Measurements from ENCODE around the gene PLEKHM3. TPM values are rescaled to one million over a fixed set of nuclear protein-coding genes. Genes with fewer than 3 reads are reported as not detected.
A peak's percentile ranks its signal among the peaks of the same experiment; 100 is the strongest.

The PLEKHM3 gene
- total and polyA plus RNA-seq, 2 of the 13 experiments (the other 11 are each of a cell fraction or from before 2014, with no cell fraction given): 4.5 to 4.7 TPM

- no peak for TF ChIP-seq ZBED4 (CRISPR knock-in tag; IDR thresholded peaks at IDR 0.05; ENCODE audit: borderline replicate concordance)
- peak; percentile 68; the same call in 1 of the 2 replicates for TF ChIP-seq IKZF5 (CRISPR knock-in tag; IDR thresholded peaks at IDR 0.05)
- TF ChIP-seq DMTF1 (CRISPR knock-in tag; IDR thresholded peaks at IDR 0.05): no peak
- no peak for TF ChIP-seq AGO2 (optimal IDR thresholded peaks at IDR 0.05; ENCODE audit: low read depth, low read length)
- TF ChIP-seq POLR2A (IDR thresholded peaks at IDR 0.05; ENCODE audit: insufficient read depth in 1 of 2, low read depth in 2 of 2, low read length in 2 of 2): no peak; a peak in 1 of 4 replicates
- TF ChIP-seq STAT6 (CRISPR knock-in tag; IDR thresholded peaks at IDR 0.05; ENCODE audit: borderline replicate concordance): no peak
- TF ChIP-seq ZFP91 (CRISPR knock-in tag; IDR thresholded peaks at IDR 0.05; ENCODE audit: borderline replicate concordance): peak; percentile 43; the same call in 1 of the 2 replicates
- TF ChIP-seq ZNF552 (CRISPR knock-in tag; IDR thresholded peaks at IDR 0.05; ENCODE audit: borderline replicate concordance): no peak
- no peak for TF ChIP-seq ZBTB38 (CRISPR knock-in tag; IDR thresholded peaks at IDR 0.05)
- no peak for TF ChIP-seq SMAD1 (CRISPR knock-in tag; IDR thresholded peaks at IDR 0.05; ENCODE audit: borderline replicate concordance, low read depth)
- no peak for TF ChIP-seq HCFC1 (IDR thresholded peaks at IDR 0.05; ENCODE audit: low read depth, low read length)
- peak; percentile 51; the same call in 1 of the 2 replicates for TF ChIP-seq ZNF605 (CRISPR knock-in tag; IDR thresholded peaks at IDR 0.05)
- no peak for TF ChIP-seq ZNF562 (CRISPR knock-in tag; IDR thresholded peaks at IDR 0.05; ENCODE audit: borderline replicate concordance)
- peak; percentile 97 for TF ChIP-seq ELF3 (CRISPR knock-in tag; IDR thresholded peaks at IDR 0.05)
- no peak; the same call in 1 of the 2 replicates for TF ChIP-seq SNAPC2 (CRISPR knock-in tag; IDR thresholded peaks at IDR 0.05)
Measured at GRCh38 chr2:207897541-207898353, 127.6 kb downstream of the PLEKHM3 start (continued).

Measured in HepG2 (cell line).